ENCODE results near the gene SFXN5.

SFXN5 gene

DNA sequence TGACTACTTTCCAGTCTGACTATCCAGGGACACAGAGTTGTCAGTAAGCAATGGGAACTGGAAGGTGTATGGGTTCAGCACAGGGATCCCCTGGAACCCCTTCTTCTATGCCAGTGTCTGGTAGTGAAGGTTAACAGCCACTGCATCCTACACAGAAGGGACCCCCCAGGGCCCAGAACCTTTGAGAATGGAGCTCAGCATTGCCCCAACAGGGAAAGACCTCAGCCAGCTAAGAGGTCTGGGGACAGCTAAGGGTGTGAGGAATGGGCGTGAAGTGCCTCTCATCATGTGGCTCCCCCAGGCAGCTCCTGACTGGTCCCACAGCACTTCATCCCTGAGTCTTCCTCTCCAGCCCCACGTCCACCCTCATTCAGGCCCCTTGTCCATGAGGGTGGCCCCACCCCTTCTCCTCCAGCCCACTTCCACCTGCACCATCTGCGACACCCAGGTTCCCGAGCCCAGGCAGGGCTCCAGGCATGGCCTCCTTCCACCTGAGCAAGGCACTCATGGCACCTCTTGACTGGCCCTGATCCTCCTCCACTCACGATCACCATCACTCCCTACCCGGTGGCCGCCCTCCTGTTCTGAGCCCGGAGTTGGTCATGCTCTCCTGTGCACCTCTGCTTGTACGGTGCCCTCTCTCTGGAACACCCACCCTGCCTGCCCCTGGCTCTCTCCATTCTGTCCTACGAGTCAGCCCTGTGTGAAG, 77.1 kb downstream of the SFXN5 start:
- DNase-seq (ENCODE audit: low read depth), result no peak

DNA sequence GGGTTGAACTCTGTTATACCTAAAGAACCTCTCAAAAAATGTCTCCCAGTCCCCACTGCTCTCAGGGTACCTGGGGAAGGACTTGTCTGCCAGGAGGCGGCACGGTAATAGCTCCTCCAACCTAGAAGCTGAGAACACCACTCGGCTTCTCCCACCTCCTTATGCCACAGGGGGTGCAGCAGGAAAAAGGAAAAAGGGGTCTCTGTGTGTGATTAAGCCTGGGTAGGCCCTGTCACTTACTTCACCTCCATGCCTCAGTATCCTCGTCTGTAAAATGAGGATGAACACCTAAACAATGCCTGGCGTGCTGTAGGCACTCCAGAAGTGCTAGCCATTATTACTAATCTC, 77.6 kb downstream of the SFXN5 start:
- no peak for DNase-seq (ENCODE audit: low read depth)

- no peak for DNase-seq (ENCODE audit: low read depth)
Measured at GRCh38 chr2:72993147-72993932, 78.2 kb downstream of the SFXN5 start.

GRCh38 chr2:72992734-72993102, 78.8 kb downstream of the SFXN5 start:
- no peak for DNase-seq (ENCODE audit: low read depth)

DNA sequence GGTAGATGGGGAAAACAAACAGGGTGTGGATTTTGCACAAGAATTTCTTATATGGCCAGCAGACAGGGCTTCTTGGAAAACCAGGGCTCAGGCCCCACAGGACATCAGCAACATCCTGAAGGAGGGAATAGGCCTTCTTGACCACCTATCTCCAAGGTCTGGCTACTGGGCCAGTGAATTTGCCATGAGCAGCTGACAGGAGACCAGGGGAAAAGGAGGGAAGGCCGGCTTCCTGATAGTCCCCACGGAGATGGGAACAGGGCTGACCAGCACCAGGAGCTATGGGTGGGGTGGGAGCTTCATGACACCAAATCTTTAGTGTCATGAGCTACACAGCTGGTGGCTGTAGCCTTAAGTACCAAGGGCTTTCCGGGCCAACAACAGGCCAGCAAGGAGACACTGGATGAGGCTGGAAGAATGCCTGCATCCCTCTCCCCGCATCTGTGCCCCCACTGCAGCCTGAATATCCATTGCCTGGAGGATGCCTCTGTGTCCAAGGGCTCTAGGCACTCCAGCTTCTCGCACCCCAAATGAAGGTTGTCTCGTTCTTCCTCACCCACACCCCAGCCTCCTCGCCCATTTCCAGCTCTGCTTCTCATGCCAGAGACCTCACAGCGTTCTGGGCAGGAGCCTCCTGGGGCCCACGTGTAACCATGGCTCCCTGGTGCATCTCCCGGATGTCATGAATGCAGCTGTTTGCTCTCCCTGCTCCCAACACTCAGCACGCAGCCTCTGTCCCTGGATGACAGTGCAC, 79.4 kb downstream of the SFXN5 start:
- no peak for DNase-seq (ENCODE audit: low read depth)

GRCh38 chr2:72991439-72991725, 80.1 kb downstream of the SFXN5 start:
- no peak for DNase-seq (ENCODE audit: low read depth)

GRCh38 chr2:72990695-72991438, 80.6 kb downstream of the SFXN5 start:
- DNase-seq (ENCODE audit: low read depth), result no peak

- no peak for DNase-seq (ENCODE audit: low read depth)
Measured at GRCh38 chr2:72989770-72990556, 81.5 kb downstream of the SFXN5 start.

GRCh38 chr2:72988726-72989273, 82.7 kb downstream of the SFXN5 start:
- no peak for DNase-seq (ENCODE audit: low read depth)

- no peak for DNase-seq (ENCODE audit: low read depth)
Measured at GRCh38 chr2:72988041-72988440, 83.5 kb downstream of the SFXN5 start.

- no peak for DNase-seq (ENCODE audit: low read depth)
Measured at GRCh38 chr2:72985891-72986683, 85.4 kb downstream of the SFXN5 start.

- DNase-seq (ENCODE audit: low read depth), result no peak
Measured at GRCh38 chr2:72985136-72985535, 86.4 kb downstream of the SFXN5 start.

DNA sequence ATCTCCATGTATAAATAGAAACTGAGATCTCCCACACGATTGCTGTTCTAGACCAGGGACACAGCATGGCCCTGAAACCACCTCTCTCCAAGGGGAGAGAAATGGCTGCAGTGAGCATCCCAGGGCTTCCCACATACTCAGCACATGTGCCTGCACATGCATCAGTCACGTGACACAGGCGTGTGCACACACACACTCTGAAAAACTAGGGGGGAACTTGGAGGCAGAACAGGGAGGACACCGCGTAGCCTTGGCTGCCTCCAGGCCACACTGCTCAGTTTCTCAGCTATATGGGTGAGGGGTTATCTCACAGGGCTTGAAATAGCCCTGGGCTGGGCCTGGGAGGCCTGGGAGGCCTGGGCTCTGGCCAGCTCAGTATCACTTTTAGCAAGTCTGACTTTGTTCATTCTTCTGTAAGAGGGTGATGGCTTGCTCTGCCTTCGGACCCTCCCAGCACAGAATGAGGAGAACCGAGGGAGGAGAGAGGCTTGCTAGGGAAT, 87.3 kb downstream of the SFXN5 start:
- no peak for DNase-seq (ENCODE audit: low read depth)

GRCh38 chr2:72983500-72984161, 87.9 kb downstream of the SFXN5 start:
- no peak for DNase-seq (ENCODE audit: low read depth)

DNA sequence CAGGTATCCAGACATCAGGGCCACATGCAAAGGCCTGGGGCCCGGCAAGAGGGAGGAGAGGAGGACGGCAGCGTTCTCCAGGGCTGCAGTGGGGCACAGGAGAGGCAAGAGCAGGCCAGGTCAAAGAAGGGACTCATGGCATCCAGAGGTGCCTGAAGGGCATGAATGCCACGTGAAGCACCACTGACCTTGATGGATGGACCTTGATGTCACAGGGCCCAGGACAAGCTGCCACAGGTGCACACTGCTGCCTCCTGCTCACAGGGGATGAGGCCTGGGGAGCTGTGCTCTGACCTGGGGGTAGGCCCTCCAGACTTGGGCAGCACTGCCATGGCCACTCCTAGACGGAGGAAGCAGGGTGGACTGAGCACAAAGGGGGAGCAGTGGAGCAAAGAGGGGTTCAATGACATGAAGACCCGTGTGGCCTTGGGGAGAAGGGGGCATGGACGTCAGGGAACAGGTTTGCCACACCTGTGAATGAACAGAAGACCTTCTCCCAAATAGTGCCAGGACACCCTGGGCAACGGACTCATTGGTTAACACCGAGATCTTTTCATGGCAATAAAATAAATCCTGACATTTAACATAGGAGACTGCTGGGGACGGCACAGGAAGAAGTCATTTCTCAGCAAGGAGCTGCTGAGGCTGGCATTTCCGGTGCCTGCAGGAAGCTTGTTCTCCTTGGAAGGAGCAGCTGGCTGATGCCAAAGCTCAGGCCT, 88.6 kb downstream of the SFXN5 start:
- no peak for DNase-seq (ENCODE audit: low read depth)

DNA sequence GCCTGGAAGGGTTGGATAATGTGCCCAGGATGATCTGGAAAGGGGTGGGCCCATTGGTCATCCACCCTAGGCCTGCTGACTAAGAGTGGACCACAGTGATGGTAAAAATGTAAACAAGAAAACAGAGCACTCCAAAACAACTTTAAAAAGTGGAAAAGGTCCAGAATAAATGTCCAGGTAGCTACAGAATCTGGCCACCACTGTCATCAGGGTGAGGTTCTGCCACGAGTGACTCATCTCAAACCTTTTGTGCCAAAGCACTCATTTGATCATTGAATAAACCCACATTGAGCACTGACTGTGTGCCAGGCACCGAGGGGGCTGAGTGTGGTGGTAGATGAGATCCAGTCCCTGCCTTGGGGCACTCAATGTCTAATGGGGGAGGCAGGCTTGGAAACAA, 89.3 kb downstream of the SFXN5 start:
- DNase-seq (ENCODE audit: low read depth), result no peak

- DNase-seq (ENCODE audit: low read depth), result no peak
Measured at GRCh38 chr2:72981536-72981935, 90.0 kb downstream of the SFXN5 start.

- DNase-seq (ENCODE audit: low read depth), result no peak
Measured at GRCh38 chr2:72980535-72981217, 90.8 kb downstream of the SFXN5 start.

- no peak for DNase-seq (ENCODE audit: low read depth)
Measured at GRCh38 chr2:72979896-72980295, 91.6 kb downstream of the SFXN5 start.
